Smooth muscle cell (in vitro differentiated cells): ENCODE data around the gene MAGEA1. TPM values are rescaled to one million over a fixed set of nuclear protein-coding genes. Genes with fewer than 3 reads are reported as not detected.

Experiments used
- DNase-seq: peaks from one replicate; lab custom pipeline; 2025; ENCODE audit not compliant: unreplicated experiment; lab: John Stamatoyannopoulos, UW
- H2AFZ ChIP-seq: fragments of 200-600 bp; sonication (generic); 2 replicates; pipeline ENCODE4 v1.6.0; 2016; ENCODE audit warnings: antibody characterized with exemption, low read depth, mild to moderate bottlenecking
- H3F3A ChIP-seq: fragments of 200-600 bp; sonication (generic); 2 replicates; pipeline ENCODE4 v1.6.0; 2017; ENCODE audit warnings: antibody characterized with exemption, low read depth
- H3K27ac ChIP-seq: fragments of 200-600 bp; sonication (generic); 2 replicates; pipeline ENCODE4 v1.5.1; 2016; ENCODE audit warnings: low read depth, mild to moderate bottlenecking
- H3K27me3 ChIP-seq: fragments of 200-600 bp; sonication (generic); 2 replicates; pipeline ENCODE4 v1.6.1; 2016; ENCODE audit warnings: low read depth, mild to moderate bottlenecking
- H3K36me3 ChIP-seq: fragments of 200-600 bp; sonication (generic); 2 replicates; pipeline ENCODE4 v1.5.1; 2016; ENCODE audit warnings: low read depth
- H3K4me1 ChIP-seq: fragments of 200-600 bp; sonication (generic); 2 replicates; pipeline ENCODE4 v1.5.1; 2016; ENCODE audit warnings: low read depth
- H3K4me2 ChIP-seq: fragments of 200-600 bp; sonication (generic); 2 replicates; pipeline ENCODE4 v1.6.0; 2016; ENCODE audit warnings: mild to moderate bottlenecking
- H3K4me3 ChIP-seq: fragments of 200-600 bp; sonication (generic); 2 replicates; pipeline ENCODE4 v1.5.1; 2016; ENCODE audit warnings: mild to moderate bottlenecking
- H3K79me2 ChIP-seq: fragments of 200-600 bp; sonication (generic); 2 replicates; pipeline ENCODE4 v1.6.0; 2016; ENCODE audit warnings: low read depth, mild to moderate bottlenecking
- H3K9ac ChIP-seq: fragments of 200-600 bp; sonication (generic); 2 replicates; pipeline ENCODE4 v1.6.0; 2016; ENCODE audit warnings: low read depth
- H3K9me3 ChIP-seq: fragments of 200-600 bp; sonication (generic); replicated peaks from 2 replicates; pipeline ENCODE4 v1.5.1; 2016; ENCODE audit warnings: low read depth
- H4K20me1 ChIP-seq: fragments of 200-600 bp; sonication (generic); 2 replicates; pipeline ENCODE4 v1.6.0; 2016; ENCODE audit warnings: low read depth
- WGBS: methylation state at CpG from one replicate; pipeline ENCODE4 v1.1.7; 2016; ENCODE audit warnings: low lambda C conversion rate; 5-methylcytosine and 5-hydroxymethylcytosine counted together
- polyA plus RNA-seq: library from polyadenylated mRNA; unstranded; fragments of >200 nt; fragmentation: Nextera tagmentation; extraction: Ambion mirVana; gene quantifications from 2 replicates; pipeline ENCODE4 v1.2.1, GENCODE V29; 2016
- total RNA-seq: library from RNA; depleted of rRNA; stranded (reverse); fragments of >200 nt; gene quantifications from 2 replicates; pipeline ENCODE4 v1.2.3, GENCODE V29; 2014
- TF ChIP-seq, protein P1 (sequence below): fragments of 200-600 bp; sonication (generic); IDR thresholded peaks from 2 replicates; pipeline ENCODE4 v1.5.1; 2017; ENCODE audit warnings: borderline replicate concordance, mild to moderate bottlenecking, antibody characterized with exemption; ENCODE audit not compliant: insufficient read depth, poor library complexity, severe bottlenecking

The MAGEA1 gene
- total and polyA plus RNA-seq, 2 experiments from 2014 or later, result not detected

GRCh38 chrX:153206425-153207046 is 27.5 kb downstream of the MAGEA1 start:
- TF ChIP-seq, protein P1, sequence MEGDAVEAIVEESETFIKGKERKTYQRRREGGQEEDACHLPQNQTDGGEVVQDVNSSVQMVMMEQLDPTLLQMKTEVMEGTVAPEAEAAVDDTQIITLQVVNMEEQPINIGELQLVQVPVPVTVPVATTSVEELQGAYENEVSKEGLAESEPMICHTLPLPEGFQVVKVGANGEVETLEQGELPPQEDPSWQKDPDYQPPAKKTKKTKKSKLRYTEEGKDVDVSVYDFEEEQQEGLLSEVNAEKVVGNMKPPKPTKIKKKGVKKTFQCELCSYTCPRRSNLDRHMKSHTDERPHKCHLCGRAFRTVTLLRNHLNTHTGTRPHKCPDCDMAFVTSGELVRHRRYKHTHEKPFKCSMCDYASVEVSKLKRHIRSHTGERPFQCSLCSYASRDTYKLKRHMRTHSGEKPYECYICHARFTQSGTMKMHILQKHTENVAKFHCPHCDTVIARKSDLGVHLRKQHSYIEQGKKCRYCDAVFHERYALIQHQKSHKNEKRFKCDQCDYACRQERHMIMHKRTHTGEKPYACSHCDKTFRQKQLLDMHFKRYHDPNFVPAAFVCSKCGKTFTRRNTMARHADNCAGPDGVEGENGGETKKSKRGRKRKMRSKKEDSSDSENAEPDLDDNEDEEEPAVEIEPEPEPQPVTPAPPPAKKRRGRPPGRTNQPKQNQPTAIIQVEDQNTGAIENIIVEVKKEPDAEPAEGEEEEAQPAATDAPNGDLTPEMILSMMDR, result no peak
- H3K79me2 ChIP-seq, result no peaks in the 10 kb centered on the region
- H3F3A ChIP-seq, result no peaks in the 10 kb centered on the region
- H3K9me3 ChIP-seq, result no peaks in the 10 kb centered on the region
- no peak overlapping the region for H3K27ac ChIP-seq
- H3K27me3 ChIP-seq, result no peaks in the 10 kb centered on the region
- no peak for DNase-seq
- no peak overlapping the region for H3K4me2 ChIP-seq
- no peaks in the 10 kb centered on the region for H3K36me3 ChIP-seq
- WGBS, result 82% methylated on average over 8 of the region's 8 CpGs
- H3K4me1 ChIP-seq, result no peaks in the 10 kb centered on the region
- H4K20me1 ChIP-seq, result no peaks in the 10 kb centered on the region
- H2AFZ ChIP-seq, result no peak overlapping the region
- no peak overlapping the region for H3K9ac ChIP-seq
- no peak overlapping the region for H3K4me3 ChIP-seq

- TF ChIP-seq, protein P1, result no peak
- Histone ChIP-seq H3K27ac (no peak overlapping the region), H3K4me3 (no peak overlapping the region), H3K27me3 (no peaks in the 10 kb centered on the region), H3K4me1 (no peaks in the 10 kb centered on the region), H4K20me1 (no peaks in the 10 kb centered on the region), H3K9ac (no peak overlapping the region), H3K9me3 (no peaks in the 10 kb centered on the region), H2AFZ (no peak overlapping the region), H3K79me2 (no peaks in the 10 kb centered on the region), H3F3A (no peaks in the 10 kb centered on the region), H3K36me3 (no peaks in the 10 kb centered on the region), H3K4me2 (no peak overlapping the region)
- DNase-seq, result no peak
- 86% methylated on average over 3 of the region's 3 CpGs for WGBS
Measured at GRCh38 chrX:153209347-153209746, 30.3 kb downstream of the MAGEA1 start.

- no peaks in the 10 kb centered on the region for H3K27me3 ChIP-seq
- no peaks in the 10 kb centered on the region for H3K79me2 ChIP-seq
- 38% methylated on average over 2 of the region's 2 CpGs for WGBS
- H3K27ac ChIP-seq, result no peak overlapping the region
- H3F3A ChIP-seq, result no peaks in the 10 kb centered on the region
- no peaks in the 10 kb centered on the region for H3K36me3 ChIP-seq
- no peaks in the 10 kb centered on the region for H4K20me1 ChIP-seq
- H3K9ac ChIP-seq, result no peak overlapping the region
- TF ChIP-seq, protein P1, result no peak
- DNase-seq, result no peak
- H2AFZ ChIP-seq, result no peak overlapping the region
- H3K9me3 ChIP-seq, result no peaks in the 10 kb centered on the region
- H3K4me1 ChIP-seq, result no peaks in the 10 kb centered on the region
- H3K4me2 ChIP-seq, result no peak overlapping the region
- no peak overlapping the region for H3K4me3 ChIP-seq
Measured at GRCh38 chrX:153214934-153215333, 35.9 kb downstream of the MAGEA1 start.

DNA sequence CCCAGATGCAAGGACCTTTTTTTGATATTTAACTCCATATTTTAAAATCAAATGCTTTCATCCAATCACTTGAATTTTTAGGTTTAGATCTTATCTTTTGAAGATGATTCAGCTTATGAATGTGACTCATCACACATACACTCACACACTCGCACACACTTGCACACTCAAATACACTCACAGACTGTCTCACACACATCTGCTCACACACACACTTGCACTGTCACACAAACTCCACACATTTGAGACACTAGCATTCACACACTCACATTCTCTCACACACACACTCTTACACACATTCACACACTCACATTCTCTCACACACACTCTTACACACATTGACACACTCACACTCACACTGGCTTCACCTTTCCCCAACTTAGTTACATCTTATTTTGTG is 37.8 kb downstream of the MAGEA1 start:
- Histone ChIP-seq H3K36me3 (no peaks in the 10 kb centered on the region), H3K27ac (no peak overlapping the region), H3K4me2 (no peak overlapping the region), H2AFZ (no peak overlapping the region), H4K20me1 (no peaks in the 10 kb centered on the region), H3K9ac (no peak overlapping the region), H3K9me3 (no peaks in the 10 kb centered on the region), H3F3A (no peaks in the 10 kb centered on the region), H3K27me3 (no peaks in the 10 kb centered on the region), H3K4me3 (no peak overlapping the region), H3K79me2 (no peaks in the 10 kb centered on the region), H3K4me1 (no peaks in the 10 kb centered on the region)
- WGBS, result 89% methylated on average over 1 of the region's 1 CpG
- TF ChIP-seq, protein P1, result no peak
- no peak for DNase-seq
